ENCODE data around the gene SPTA1. TPM values are rescaled to one million over a fixed set of nuclear protein-coding genes. Genes with fewer than 3 reads are reported as not detected.

The SPTA1 gene
- total and polyA plus RNA-seq, 4 donors: 0.08 to 542 (median 0.08) TPM; not detected in 1

- 53% methylated on average over 3 of the region's 3 CpGs for WGBS
- no peaks in the 10 kb centered on the region for H3K27me3 ChIP-seq (ENCODE audit: control insufficient read depth in 4 of 4, insufficient read depth in 4 of 4, low read length in 3 of 4)
- no peaks in the 10 kb centered on the region for H3K36me3 ChIP-seq (ENCODE audit: control insufficient read depth in 4 of 4, insufficient read depth in 3 of 4, low read depth in 1 of 4, low read length in 3 of 4)
- no peaks in the 10 kb centered on the region for H3K4me1 ChIP-seq (ENCODE audit: control insufficient read depth in 4 of 4, insufficient read depth in 4 of 4, low read length in 3 of 4)
- DNase-seq (ENCODE audit: low spot score): no peak
- peaks cover 0 to 3% (median 0%) of the 10 kb centered on the region in 4 donors for H3K9me3 ChIP-seq (ENCODE audit: control insufficient read depth in 4 of 4, low read length in 3 of 4)
- H3K9ac ChIP-seq (ENCODE audit: low read depth in 1 of 2, low read length in 2 of 2): no peak overlapping the region
- no peak for TF ChIP-seq YY1 (IDR thresholded peaks at IDR 0.05)
- TF ChIP-seq REST (IDR thresholded peaks at IDR 0.05): no peak
- no peak for TF ChIP-seq RAD21 (IDR thresholded peaks at IDR 0.05)
- TF ChIP-seq JUND (IDR thresholded peaks at IDR 0.05): no peak
- no peak for TF ChIP-seq RXRA (IDR thresholded peaks at IDR 0.05)
- TF ChIP-seq GABPA (IDR thresholded peaks at IDR 0.05 in 1 of 2, conservative IDR thresholded peaks at IDR 0.05 in 1 of 2): no peak
- no peak for TF ChIP-seq EGR1 (IDR thresholded peaks at IDR 0.05; ENCODE audit: low read depth in 2 of 2)
- no peak for TF ChIP-seq CTCF (IDR thresholded peaks at IDR 0.05; ENCODE audit: low read depth, low read length, missing input control)
- no peak for TF ChIP-seq HNF4G (IDR thresholded peaks at IDR 0.05)
- TF ChIP-seq ATF3 (IDR thresholded peaks at IDR 0.05): no peak
- TF ChIP-seq TAF1 (conservative IDR thresholded peaks at IDR 0.05): no peak
- no peak for TF ChIP-seq ZBTB33 (IDR thresholded peaks at IDR 0.05)
- TF ChIP-seq FOXA2 (IDR thresholded peaks at IDR 0.05): no peak
- TF ChIP-seq SP1 (IDR thresholded peaks at IDR 0.05): no peak
- TF ChIP-seq NR2F2 (IDR thresholded peaks at IDR 0.05): no peak
- TF ChIP-seq FOXA1 (IDR thresholded peaks at IDR 0.05): no peak
- no peak for TF ChIP-seq MAX (IDR thresholded peaks at IDR 0.05)
- TF ChIP-seq HNF4A (conservative IDR thresholded peaks at IDR 0.05): no peak
- H3K4me3 ChIP-seq (ENCODE audit: low read depth in 1 of 3, low read length in 3 of 3): no peak overlapping the region
- H3K27ac ChIP-seq (ENCODE audit: low read depth in 1 of 2, low read length in 2 of 2): no peak overlapping the region
Measured at GRCh38 chr1:158611916-158612315, 74.6 kb downstream of the SPTA1 start.

Measured in liver (tissue), 9 donors.